ENCODE measurements around the gene VMAC.

VMAC gene

GRCh38 chr19:5958074-5958850 lies 53.6 kb downstream of the VMAC start:
- Histone ChIP-seq H3K4me3 (ENCODE audit: low read depth in 1 of 2, low read length in 2 of 2) (no peak overlapping the region), H3K36me3 (ENCODE audit: control insufficient read depth in 1 of 2, insufficient read depth in 2 of 2, low read length in 2 of 2) (no peaks in the 10 kb centered on the region), H3K27me3 (ENCODE audit: low read depth, low read length) (no peaks in the 10 kb centered on the region), H3K9me3 (ENCODE audit: control insufficient read depth in 1 of 2, low read length in 2 of 2) (no peaks in the 10 kb centered on the region), H3K27ac (ENCODE audit: low read length) (no peak overlapping the region), H3K4me1 (ENCODE audit: control insufficient read depth in 1 of 2, insufficient read depth in 2 of 2, low read length in 2 of 2) (peaks cover 33 to 58% of the 10 kb centered on the region in 2 donors)

- Histone ChIP-seq H3K4me1 (ENCODE audit: control insufficient read depth in 1 of 2, insufficient read depth in 2 of 2, low read length in 2 of 2) (peaks cover 28 to 53% of the 10 kb centered on the region in 2 donors), H3K36me3 (ENCODE audit: control insufficient read depth in 1 of 2, insufficient read depth in 2 of 2, low read length in 2 of 2) (no peaks in the 10 kb centered on the region), H3K27me3 (ENCODE audit: low read depth, low read length) (no peaks in the 10 kb centered on the region), H3K4me3 (ENCODE audit: low read depth in 1 of 2, low read length in 2 of 2) (no peak overlapping the region), H3K9me3 (ENCODE audit: control insufficient read depth in 1 of 2, low read length in 2 of 2) (no peaks in the 10 kb centered on the region), H3K27ac (ENCODE audit: low read length) (no peak overlapping the region)
Observed at GRCh38 chr19:5958851-5959122, 54.1 kb downstream of the VMAC start.

GRCh38 chr19:5959260-5960004 lies 54.8 kb downstream of the VMAC start:
- no peaks in the 10 kb centered on the region for H3K9me3 ChIP-seq (ENCODE audit: control insufficient read depth in 1 of 2, low read length in 2 of 2)
- no peaks in the 10 kb centered on the region for H3K27me3 ChIP-seq (ENCODE audit: low read depth, low read length)
- no peak overlapping the region for H3K27ac ChIP-seq (ENCODE audit: low read length)
- H3K4me1 ChIP-seq (ENCODE audit: control insufficient read depth in 1 of 2, insufficient read depth in 2 of 2, low read length in 2 of 2): peaks cover 21 to 46% of the 10 kb centered on the region in 2 donors
- H3K4me3 ChIP-seq (ENCODE audit: low read depth in 1 of 2, low read length in 2 of 2): no peak overlapping the region
- H3K36me3 ChIP-seq (ENCODE audit: control insufficient read depth in 1 of 2, insufficient read depth in 2 of 2, low read length in 2 of 2): no peaks in the 10 kb centered on the region

Measured in muscle layer of duodenum (tissue), 2 donors.